Measurements from ENCODE around the gene LRGUK. TPM values are rescaled to one million over a fixed set of nuclear protein-coding genes. Genes with fewer than 3 reads are reported as not detected.

LRGUK gene
- total RNA-seq, 4 donors from 2014 or later, result 0.48 to 9.4 (median 3.3) TPM

- H3K27me3 ChIP-seq, result no peaks in the 10 kb centered on the region
- no peaks in the 10 kb centered on the region for H3K36me3 ChIP-seq
- H3K4me3 ChIP-seq, result no peak overlapping the region
- WGBS, 2 donors (ENCODE audit: low coverage in 1 of 2), result 48 to 79% methylated on average over 2 to 6 of the region's 6 CpGs
- in situ Hi-C loops (cut with MboI; ENCODE audit: low pct_ligation_motif_present in 1 of 4, low pct_unique_long_range_greater_than_20kb in 1 of 4, low sequenced_read_pairs in 3 of 4) (no loop called here), intact Hi-C loops (cut with DNase I; ENCODE audit: low total_unique reads) (no loop called here)
- no peak for TF ChIP-seq POLR2AphosphoS5 (IDR thresholded peaks at IDR 0.05)
- no peak for TF ChIP-seq CTCF (IDR thresholded peaks at IDR 0.05)
- no peak for TF ChIP-seq EP300 (IDR thresholded peaks at IDR 0.05; ENCODE audit: low read depth)
- no peak for TF ChIP-seq POLR2A (IDR thresholded peaks at IDR 0.05)
- H3K4me1 ChIP-seq, result no peaks in the 10 kb centered on the region
- no peak for DNase-seq
- no peak overlapping the region for H3K27ac ChIP-seq
- H3K9me3 ChIP-seq, result no peaks in the 10 kb centered on the region
These were observed 52.2 kb downstream of the LRGUK start for GRCh38 chr7:134179036-134180011.

GRCh38 chr7:134180376-134180775, 53.2 kb downstream of the LRGUK start:
- no peak for DNase-seq
- H3K27ac ChIP-seq, result no peak overlapping the region
- WGBS, 2 donors (ENCODE audit: low coverage in 1 of 2), result 83 to 100% methylated on average over 1 of the region's 1 CpG
- no peaks in the 10 kb centered on the region for H3K27me3 ChIP-seq
- no peak overlapping the region for H3K4me3 ChIP-seq
- in situ Hi-C loops (cut with MboI; ENCODE audit: low pct_ligation_motif_present in 1 of 4, low pct_unique_long_range_greater_than_20kb in 1 of 4, low sequenced_read_pairs in 3 of 4) (no loop called here), intact Hi-C loops (cut with DNase I; ENCODE audit: low total_unique reads) (no loop called here)
- no peaks in the 10 kb centered on the region for H3K9me3 ChIP-seq
- TF ChIP-seq POLR2A (IDR thresholded peaks at IDR 0.05), result no peak
- no peak for TF ChIP-seq CTCF (IDR thresholded peaks at IDR 0.05)
- no peak for TF ChIP-seq POLR2AphosphoS5 (IDR thresholded peaks at IDR 0.05)
- TF ChIP-seq EP300 (IDR thresholded peaks at IDR 0.05; ENCODE audit: low read depth), result no peak
- no peaks in the 10 kb centered on the region for H3K4me1 ChIP-seq
- H3K36me3 ChIP-seq, result no peaks in the 10 kb centered on the region

GRCh38 chr7:134182078-134182477, 54.9 kb downstream of the LRGUK start:
- 54 to 61% methylated on average over 3 of the region's 3 CpGs for WGBS, 2 donors (ENCODE audit: low coverage in 1 of 2)
- TF ChIP-seq EP300 (IDR thresholded peaks at IDR 0.05; ENCODE audit: low read depth), result no peak
- TF ChIP-seq POLR2A (IDR thresholded peaks at IDR 0.05), result no peak
- TF ChIP-seq CTCF (IDR thresholded peaks at IDR 0.05), result no peak
- intact Hi-C loops (cut with DNase I; ENCODE audit: low total_unique reads) (no loop called here), in situ Hi-C loops (cut with MboI; ENCODE audit: low pct_ligation_motif_present in 1 of 4, low pct_unique_long_range_greater_than_20kb in 1 of 4, low sequenced_read_pairs in 3 of 4) (no loop called here)
- Histone ChIP-seq H3K27me3 (no peaks in the 10 kb centered on the region), H3K4me1 (no peaks in the 10 kb centered on the region), H3K9me3 (no peaks in the 10 kb centered on the region), H3K4me3 (no peak overlapping the region), H3K36me3 (no peaks in the 10 kb centered on the region), H3K27ac (no peak overlapping the region)
- DNase-seq, result no peak

- Histone ChIP-seq H3K27ac (no peak overlapping the region), H3K27me3 (no peaks in the 10 kb centered on the region), H3K9me3 (no peaks in the 10 kb centered on the region), H3K36me3 (no peaks in the 10 kb centered on the region), H3K4me3 (no peak overlapping the region), H3K4me1 (no peaks in the 10 kb centered on the region)
- no peak for TF ChIP-seq POLR2AphosphoS5 (IDR thresholded peaks at IDR 0.05)
- TF ChIP-seq POLR2A (IDR thresholded peaks at IDR 0.05), result no peak
- WGBS, 2 donors (ENCODE audit: low coverage in 1 of 2), result 66 to 69% methylated on average over 3 of the region's 3 CpGs
- intact Hi-C loops (cut with DNase I; ENCODE audit: low total_unique reads), result no loop called here
- no peak for DNase-seq
- in situ Hi-C loops (cut with MboI; ENCODE audit: low pct_ligation_motif_present in 1 of 4, low pct_unique_long_range_greater_than_20kb in 1 of 4, low sequenced_read_pairs in 3 of 4), result no loop called here
These were observed 57.6 kb downstream of the LRGUK start for GRCh38 chr7:134184767-134185166.

Measured in transverse colon (tissue), 4 donors.